Suppressor macrophage treated with lipopolysaccharide for 1 hour (primary cell): ENCODE data around the gene FAM117A.
"Not testable (repeated sequence)": the region's sequence is repeated elsewhere in the genome, so short reads cannot be mapped to it uniquely, and the experiment has no call there.

Experiments
- DNase-seq, 3 donors: peaks; one replicate each; pipeline ENCODE4 v3.0.0-alpha.2; 2020 to 2022

FAM117A gene

DNA sequence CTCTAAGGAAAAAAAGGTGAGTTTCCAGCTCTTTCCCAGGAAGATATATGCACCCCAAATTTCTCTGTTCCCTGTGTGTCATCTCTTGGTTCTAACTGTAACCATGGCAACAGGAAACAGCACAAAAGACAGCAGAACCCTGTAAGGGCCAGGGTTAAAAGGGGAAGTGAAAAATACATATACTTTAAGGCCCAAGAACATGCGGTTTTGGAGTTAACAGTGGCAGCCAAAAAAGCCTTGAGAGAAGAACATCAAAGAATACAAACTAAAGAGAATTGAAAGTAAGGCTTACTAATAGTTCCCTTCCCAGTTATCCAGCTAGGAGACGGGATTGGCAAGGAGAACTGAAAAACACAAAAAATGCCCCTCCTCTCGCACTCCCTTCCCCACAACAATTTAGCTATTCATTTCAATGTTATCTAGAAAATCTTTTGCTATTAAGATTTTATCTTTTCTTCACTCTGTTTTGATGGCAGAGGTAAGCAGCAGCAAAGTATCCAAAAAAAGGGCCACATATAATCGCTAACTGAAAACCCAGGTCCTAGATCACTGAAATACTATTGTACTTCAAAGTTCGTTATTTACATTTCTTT is 87.6 kb downstream of the FAM117A start:
- DNase-seq: peak; percentile 83 to 93 (median 92)

DNA sequence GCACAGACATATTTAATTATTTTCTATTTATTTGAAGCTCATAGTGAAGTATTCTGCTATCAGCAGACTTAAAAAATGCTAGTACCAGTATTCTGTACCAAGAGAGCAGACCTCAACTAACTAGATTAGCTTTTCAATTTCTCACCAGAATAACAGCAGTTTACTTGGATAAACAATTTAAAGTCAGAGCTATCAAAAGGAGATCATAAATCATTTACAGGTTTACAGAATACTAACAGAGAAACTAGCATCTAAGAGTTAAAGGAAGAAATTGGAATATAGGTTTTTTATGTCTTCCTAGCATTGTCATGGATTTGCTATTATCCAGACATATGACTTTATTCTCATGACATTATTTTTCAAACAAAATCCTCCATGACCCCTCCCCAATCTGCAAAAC is 89.4 kb downstream of the FAM117A start:
- no peak for DNase-seq

DNA sequence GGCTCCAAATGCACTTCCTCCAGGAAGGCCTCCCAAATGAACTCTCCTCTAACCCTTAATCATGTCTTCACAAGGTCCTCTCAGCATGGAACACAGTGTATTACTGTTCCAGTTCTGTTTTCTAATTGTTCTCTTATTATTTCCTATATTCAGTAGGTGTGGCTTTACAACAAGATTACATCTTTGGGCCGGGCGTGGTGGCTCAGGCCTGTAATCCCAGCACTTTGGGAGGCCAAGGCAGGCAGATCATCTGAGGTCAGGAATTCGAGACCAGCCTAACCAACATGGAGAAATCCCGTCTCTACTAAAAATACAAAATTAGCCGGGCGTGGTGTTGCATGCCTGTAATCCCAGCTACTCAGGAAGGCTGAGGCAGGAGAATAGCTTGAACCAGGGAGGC is 90.3 kb downstream of the FAM117A start:
- DNase-seq: not testable (repeated sequence)

DNA sequence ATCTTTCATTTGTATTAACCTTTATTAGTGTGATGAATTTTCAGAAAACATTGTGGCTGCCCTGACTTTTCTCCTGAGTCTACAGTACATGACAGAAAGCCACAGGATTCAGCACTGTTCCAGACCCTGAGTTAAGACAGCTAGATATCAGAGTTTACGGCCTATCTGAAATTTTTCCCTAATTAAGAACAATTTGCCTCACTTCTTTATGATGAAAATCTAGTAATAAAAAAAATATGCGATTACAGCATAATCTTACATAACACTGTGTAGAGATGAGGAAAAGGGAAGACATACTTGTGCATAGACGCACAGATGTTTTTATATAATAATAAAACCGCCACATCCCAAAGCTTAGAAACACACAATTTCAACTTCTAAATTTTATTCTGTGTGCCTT is 93.3 kb downstream of the FAM117A start:
- peak in 2 of 3 donors; percentile 17 to 20 for DNase-seq

DNA sequence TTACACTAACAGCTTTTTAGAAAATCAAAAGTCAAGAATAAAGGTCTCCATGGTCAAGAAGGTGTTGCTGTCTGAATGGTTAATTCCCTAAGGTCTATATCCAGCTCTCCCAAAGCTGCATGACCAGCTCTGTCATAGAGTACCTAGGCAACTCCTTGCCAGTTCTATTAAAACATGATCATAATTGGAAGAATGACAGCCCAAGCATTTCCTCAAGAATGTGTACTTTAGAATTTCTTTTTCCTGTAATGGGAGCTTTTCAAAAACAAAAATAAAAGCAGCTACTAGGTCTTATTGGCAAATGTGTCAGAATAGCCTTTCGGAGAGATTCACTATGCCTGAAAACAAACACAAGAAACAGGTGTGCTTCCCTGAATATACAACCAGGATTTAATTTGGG is 93.9 kb downstream of the FAM117A start:
- DNase-seq: no peak

DNA sequence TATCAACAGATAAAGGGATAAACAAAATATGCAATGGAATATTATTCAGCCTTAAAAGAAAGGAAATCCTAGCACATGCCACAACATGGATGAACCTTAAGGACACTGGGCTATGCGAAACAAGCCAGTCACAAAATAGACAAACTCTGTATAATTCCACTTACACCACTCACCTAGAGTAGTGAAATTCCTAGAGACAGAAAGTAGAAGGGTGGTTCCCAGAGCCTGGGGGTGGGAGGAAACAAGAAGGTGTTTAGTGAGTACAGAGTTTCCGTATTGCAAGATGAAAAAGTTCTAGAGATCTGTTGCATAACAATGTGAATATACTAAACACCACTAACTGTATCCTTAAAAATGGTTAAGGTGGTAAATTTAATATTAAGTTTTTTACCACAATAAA is 96.1 kb downstream of the FAM117A start:
- peak; percentile 37 to 43 (median 37) for DNase-seq

DNA sequence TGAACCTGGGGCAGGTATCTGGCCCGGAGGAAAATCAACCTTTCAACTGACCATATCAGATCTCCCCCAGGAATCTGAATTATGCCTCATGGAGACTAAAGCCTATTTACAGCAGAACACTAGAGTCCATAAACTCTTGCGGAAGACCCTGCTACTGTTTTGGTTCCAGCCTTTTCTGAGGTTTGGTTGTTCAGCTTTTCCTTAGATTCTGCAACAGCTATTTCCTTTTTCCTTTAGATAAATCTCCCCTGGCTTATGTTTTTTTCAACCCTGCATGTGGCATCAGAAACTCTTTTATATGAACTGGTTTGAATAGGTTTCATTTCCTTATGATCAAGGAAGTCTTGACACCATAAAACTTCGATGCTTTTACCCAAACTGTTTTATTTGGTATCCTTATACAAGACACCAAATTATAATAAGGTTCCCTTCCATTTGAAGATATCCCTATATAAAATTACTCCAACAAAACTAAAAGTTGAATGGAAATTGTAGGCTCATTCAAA is 99.2 kb downstream of the FAM117A start:
- DNase-seq: no peak
